Central memory CD8-positive, alpha-beta T cell (primary cell): ENCODE results near the gene GIPC3.
A peak's percentile ranks its signal among the peaks of the same experiment; 100 is the strongest.

ENCODE experiments used
- ATAC-seq: fragments of 150-1000 bp; cut with Tn5 transposase; replicated peaks from 2 replicates; pipeline ENCODE4 v1.10.0; 2022; ENCODE audit warnings: mild to moderate bottlenecking, moderate FRiP score, moderate number of reproducible peaks; ENCODE audit not compliant: poor library complexity, severe bottlenecking; ENCODE audit errors: extremely low read depth
- DNase-seq, 2 donors: peaks; one replicate each; pipeline ENCODE4 v3.0.0; 2021; ENCODE audit warnings: low spot score in 2 of 2
- H3K27ac Mint-ChIP-seq: one replicate; pipeline ENCODE4 v1.8.0; 2022; ENCODE audit warnings: low read depth, mild to moderate bottlenecking, moderate library complexity, mixed read lengths
- H3K27me3 Mint-ChIP-seq: one replicate; pipeline ENCODE4 v1.8.0; 2022; ENCODE audit warnings: mixed read lengths
- H3K36me3 Mint-ChIP-seq: one replicate; pipeline ENCODE4 v1.8.0; 2022; ENCODE audit warnings: mild to moderate bottlenecking, moderate library complexity, mixed read lengths; ENCODE audit not compliant: insufficient read depth
- H3K4me1 Mint-ChIP-seq: one replicate; pipeline ENCODE4 v1.8.0; 2022; ENCODE audit warnings: mixed read lengths
- H3K4me3 Mint-ChIP-seq: one replicate; pipeline ENCODE4 v1.8.0; 2022; ENCODE audit warnings: mild to moderate bottlenecking, moderate library complexity, mixed read lengths
- H3K9me3 Mint-ChIP-seq: one replicate; pipeline ENCODE4 v1.8.0; 2022; ENCODE audit warnings: mixed read lengths

Gene GIPC3

GRCh38 chr19:3544742-3545668 lies 40.3 kb upstream of the GIPC3 start:
- peaks cover 13% of the 10 kb centered on the region for H3K4me1 Mint-ChIP-seq
- H3K36me3 Mint-ChIP-seq = peaks cover 17% of the 10 kb centered on the region
- DNase-seq = peak; percentile 70 to 90
- H3K9me3 Mint-ChIP-seq = no peaks in the 10 kb centered on the region
- peak; percentile 49 for ATAC-seq
- H3K4me3 Mint-ChIP-seq = no peak overlapping the region
- H3K27me3 Mint-ChIP-seq = no peaks in the 10 kb centered on the region
- peak overlapping the region; percentile 76 for H3K27ac Mint-ChIP-seq

- Mint-ChIP-seq H3K27me3 (no peaks in the 10 kb centered on the region), H3K4me3 (no peak overlapping the region), H3K9me3 (no peaks in the 10 kb centered on the region), H3K27ac (peak overlapping the region; percentile 76), H3K4me1 (peaks cover 13% of the 10 kb centered on the region), H3K36me3 (peaks cover 17% of the 10 kb centered on the region)
- ATAC-seq = no peak
- DNase-seq = no peak
Observed at GRCh38 chr19:3545669-3546034, 39.6 kb upstream of the GIPC3 start.

- Mint-ChIP-seq H3K4me3 (no peak overlapping the region), H3K36me3 (peaks cover 15% of the 10 kb centered on the region), H3K9me3 (no peaks in the 10 kb centered on the region), H3K27me3 (no peaks in the 10 kb centered on the region), H3K4me1 (peaks cover 13% of the 10 kb centered on the region), H3K27ac (peak overlapping the region; percentile 76)
- no peak for ATAC-seq
- DNase-seq = no peak
Observed at GRCh38 chr19:3546119-3546518, 39.2 kb upstream of the GIPC3 start.

- Mint-ChIP-seq H3K27me3 (no peaks in the 10 kb centered on the region), H3K27ac (no peak overlapping the region), H3K36me3 (peaks cover 19% of the 10 kb centered on the region), H3K4me1 (peaks cover 19% of the 10 kb centered on the region), H3K4me3 (no peak overlapping the region), H3K9me3 (no peaks in the 10 kb centered on the region)
- ATAC-seq = no peak
- DNase-seq = no peak
Observed at GRCh38 chr19:3547301-3547731, 38.0 kb upstream of the GIPC3 start.

- Mint-ChIP-seq H3K27ac (no peak overlapping the region), H3K4me1 (peaks cover 19% of the 10 kb centered on the region), H3K27me3 (no peaks in the 10 kb centered on the region), H3K36me3 (peaks cover 21% of the 10 kb centered on the region), H3K4me3 (no peak overlapping the region), H3K9me3 (no peaks in the 10 kb centered on the region)
- ATAC-seq (no peak), DNase-seq (no peak)
Observed at GRCh38 chr19:3547767-3548282, 37.5 kb upstream of the GIPC3 start.

- H3K27ac Mint-ChIP-seq = no peak overlapping the region
- no peak for ATAC-seq
Observed at GRCh38 chr19:3548606-3549005, 36.7 kb upstream of the GIPC3 start.

GRCh38 chr19:3549816-3550215 lies 35.5 kb upstream of the GIPC3 start:
- no peak for DNase-seq
- Mint-ChIP-seq H3K27ac (no peak overlapping the region), H3K36me3 (peaks cover 24% of the 10 kb centered on the region)

More at GRCh38 chr19:3548606-3549005, 36.7 kb upstream of the GIPC3 start:
- peaks cover 22% of the 10 kb centered on the region for H3K36me3 Mint-ChIP-seq
- no peak for DNase-seq
- no peaks in the 10 kb centered on the region for H3K27me3 Mint-ChIP-seq
- H3K4me1 Mint-ChIP-seq = peaks cover 19% of the 10 kb centered on the region
- H3K4me3 Mint-ChIP-seq = no peak overlapping the region
- no peaks in the 10 kb centered on the region for H3K9me3 Mint-ChIP-seq

GRCh38 chr19:3550947-3551791 lies 34.1 kb upstream of the GIPC3 start:
- Mint-ChIP-seq H3K9me3 (no peaks in the 10 kb centered on the region), H3K4me3 (no peak overlapping the region), H3K4me1 (peaks cover 25% of the 10 kb centered on the region), H3K27ac (no peak overlapping the region), H3K27me3 (no peaks in the 10 kb centered on the region), H3K36me3 (peaks cover 22% of the 10 kb centered on the region)
- DNase-seq = no peak
- ATAC-seq = no peak

More at GRCh38 chr19:3549816-3550215, 35.5 kb upstream of the GIPC3 start:
- Mint-ChIP-seq H3K9me3 (no peaks in the 10 kb centered on the region), H3K4me1 (peaks cover 25% of the 10 kb centered on the region), H3K4me3 (no peak overlapping the region), H3K27me3 (no peaks in the 10 kb centered on the region)
- ATAC-seq = no peak

GRCh38 chr19:3551792-3552095 lies 33.5 kb upstream of the GIPC3 start:
- Mint-ChIP-seq H3K4me3 (no peak overlapping the region), H3K27me3 (no peaks in the 10 kb centered on the region), H3K27ac (no peak overlapping the region), H3K9me3 (no peaks in the 10 kb centered on the region), H3K4me1 (peaks cover 31% of the 10 kb centered on the region), H3K36me3 (peaks cover 26% of the 10 kb centered on the region)
- DNase-seq = no peak
- no peak for ATAC-seq

- DNase-seq = peak in 1 of 2 donors; percentile 35
- H3K36me3 Mint-ChIP-seq = peaks cover 25% of the 10 kb centered on the region
- no peaks in the 10 kb centered on the region for H3K9me3 Mint-ChIP-seq
- H3K27ac Mint-ChIP-seq = peak overlapping the region; percentile 99
- peak; percentile 41 for ATAC-seq
- H3K27me3 Mint-ChIP-seq = no peaks in the 10 kb centered on the region
- peaks cover 40% of the 10 kb centered on the region for H3K4me1 Mint-ChIP-seq
- peak overlapping the region; percentile 92 for H3K4me3 Mint-ChIP-seq
Observed at GRCh38 chr19:3554254-3555083, 30.8 kb upstream of the GIPC3 start.

GRCh38 chr19:3555653-3556422 lies 29.4 kb upstream of the GIPC3 start:
- Mint-ChIP-seq H3K4me3 (peak overlapping the region; percentile 92), H3K4me1 (peaks cover 40% of the 10 kb centered on the region), H3K27ac (peak overlapping the region; percentile 99), H3K27me3 (no peaks in the 10 kb centered on the region), H3K9me3 (no peaks in the 10 kb centered on the region), H3K36me3 (peaks cover 25% of the 10 kb centered on the region)
- ATAC-seq (no peak), DNase-seq (no peak)
